GM23338 (cell line): ENCODE results near the gene TMEM44.

ENCODE experiments used
- TF ChIP-seq, protein P1 (sequence below), 2 experiments: fragments of 200-600 bp in 1 of 2; sonication (generic) in 1 of 2; conservative IDR thresholded peaks; 2 replicates each; pipeline versions ENCODE4 v1.5.1 to v1.6.1; 2016 to 2017; ENCODE audit warnings: antibody characterized with exemption in 2 of 2, low read depth in 2 of 2, mild to moderate bottlenecking in 2 of 2, moderate library complexity in 1 of 2
- TF ChIP-seq, protein P2 (sequence below): IDR thresholded peaks from one replicate; pipeline ENCODE4 v1.6.1; 2018; ENCODE audit warnings: antibody characterized with exemption; ENCODE audit not compliant: unreplicated experiment

GRCh38 chr3:194621947-194622346 lies 11.3 kb downstream of the TMEM44 start:
- TF ChIP-seq, protein P1, sequence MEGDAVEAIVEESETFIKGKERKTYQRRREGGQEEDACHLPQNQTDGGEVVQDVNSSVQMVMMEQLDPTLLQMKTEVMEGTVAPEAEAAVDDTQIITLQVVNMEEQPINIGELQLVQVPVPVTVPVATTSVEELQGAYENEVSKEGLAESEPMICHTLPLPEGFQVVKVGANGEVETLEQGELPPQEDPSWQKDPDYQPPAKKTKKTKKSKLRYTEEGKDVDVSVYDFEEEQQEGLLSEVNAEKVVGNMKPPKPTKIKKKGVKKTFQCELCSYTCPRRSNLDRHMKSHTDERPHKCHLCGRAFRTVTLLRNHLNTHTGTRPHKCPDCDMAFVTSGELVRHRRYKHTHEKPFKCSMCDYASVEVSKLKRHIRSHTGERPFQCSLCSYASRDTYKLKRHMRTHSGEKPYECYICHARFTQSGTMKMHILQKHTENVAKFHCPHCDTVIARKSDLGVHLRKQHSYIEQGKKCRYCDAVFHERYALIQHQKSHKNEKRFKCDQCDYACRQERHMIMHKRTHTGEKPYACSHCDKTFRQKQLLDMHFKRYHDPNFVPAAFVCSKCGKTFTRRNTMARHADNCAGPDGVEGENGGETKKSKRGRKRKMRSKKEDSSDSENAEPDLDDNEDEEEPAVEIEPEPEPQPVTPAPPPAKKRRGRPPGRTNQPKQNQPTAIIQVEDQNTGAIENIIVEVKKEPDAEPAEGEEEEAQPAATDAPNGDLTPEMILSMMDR (conservative IDR thresholded peaks at IDR 0.05; ENCODE audit: low read depth in 2 of 2) = no peak
- TF ChIP-seq, protein P2, sequence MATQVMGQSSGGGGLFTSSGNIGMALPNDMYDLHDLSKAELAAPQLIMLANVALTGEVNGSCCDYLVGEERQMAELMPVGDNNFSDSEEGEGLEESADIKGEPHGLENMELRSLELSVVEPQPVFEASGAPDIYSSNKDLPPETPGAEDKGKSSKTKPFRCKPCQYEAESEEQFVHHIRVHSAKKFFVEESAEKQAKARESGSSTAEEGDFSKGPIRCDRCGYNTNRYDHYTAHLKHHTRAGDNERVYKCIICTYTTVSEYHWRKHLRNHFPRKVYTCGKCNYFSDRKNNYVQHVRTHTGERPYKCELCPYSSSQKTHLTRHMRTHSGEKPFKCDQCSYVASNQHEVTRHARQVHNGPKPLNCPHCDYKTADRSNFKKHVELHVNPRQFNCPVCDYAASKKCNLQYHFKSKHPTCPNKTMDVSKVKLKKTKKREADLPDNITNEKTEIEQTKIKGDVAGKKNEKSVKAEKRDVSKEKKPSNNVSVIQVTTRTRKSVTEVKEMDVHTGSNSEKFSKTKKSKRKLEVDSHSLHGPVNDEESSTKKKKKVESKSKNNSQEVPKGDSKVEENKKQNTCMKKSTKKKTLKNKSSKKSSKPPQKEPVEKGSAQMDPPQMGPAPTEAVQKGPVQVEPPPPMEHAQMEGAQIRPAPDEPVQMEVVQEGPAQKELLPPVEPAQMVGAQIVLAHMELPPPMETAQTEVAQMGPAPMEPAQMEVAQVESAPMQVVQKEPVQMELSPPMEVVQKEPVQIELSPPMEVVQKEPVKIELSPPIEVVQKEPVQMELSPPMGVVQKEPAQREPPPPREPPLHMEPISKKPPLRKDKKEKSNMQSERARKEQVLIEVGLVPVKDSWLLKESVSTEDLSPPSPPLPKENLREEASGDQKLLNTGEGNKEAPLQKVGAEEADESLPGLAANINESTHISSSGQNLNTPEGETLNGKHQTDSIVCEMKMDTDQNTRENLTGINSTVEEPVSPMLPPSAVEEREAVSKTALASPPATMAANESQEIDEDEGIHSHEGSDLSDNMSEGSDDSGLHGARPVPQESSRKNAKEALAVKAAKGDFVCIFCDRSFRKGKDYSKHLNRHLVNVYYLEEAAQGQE = no peak
